ENCODE data around the gene PWWP2B.

DNA sequence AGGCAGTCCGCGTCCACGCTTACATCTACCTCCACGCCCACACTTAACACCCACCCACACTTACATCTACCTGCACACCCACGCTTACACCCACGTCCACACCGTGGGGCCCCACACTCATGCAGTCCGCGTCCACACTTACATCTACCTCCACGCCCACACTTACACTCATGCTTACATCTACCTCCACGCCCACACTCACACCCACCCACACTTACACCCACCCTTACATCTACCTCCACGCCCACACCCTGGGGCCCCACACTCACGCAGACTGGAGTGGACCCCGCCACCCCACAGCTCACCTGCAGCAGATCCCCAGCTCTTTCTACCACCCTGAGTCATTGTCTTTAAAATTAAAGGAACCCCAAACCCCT, 32.4 kb upstream of the PWWP2B start:
- TF ChIP-seq, protein P1, sequence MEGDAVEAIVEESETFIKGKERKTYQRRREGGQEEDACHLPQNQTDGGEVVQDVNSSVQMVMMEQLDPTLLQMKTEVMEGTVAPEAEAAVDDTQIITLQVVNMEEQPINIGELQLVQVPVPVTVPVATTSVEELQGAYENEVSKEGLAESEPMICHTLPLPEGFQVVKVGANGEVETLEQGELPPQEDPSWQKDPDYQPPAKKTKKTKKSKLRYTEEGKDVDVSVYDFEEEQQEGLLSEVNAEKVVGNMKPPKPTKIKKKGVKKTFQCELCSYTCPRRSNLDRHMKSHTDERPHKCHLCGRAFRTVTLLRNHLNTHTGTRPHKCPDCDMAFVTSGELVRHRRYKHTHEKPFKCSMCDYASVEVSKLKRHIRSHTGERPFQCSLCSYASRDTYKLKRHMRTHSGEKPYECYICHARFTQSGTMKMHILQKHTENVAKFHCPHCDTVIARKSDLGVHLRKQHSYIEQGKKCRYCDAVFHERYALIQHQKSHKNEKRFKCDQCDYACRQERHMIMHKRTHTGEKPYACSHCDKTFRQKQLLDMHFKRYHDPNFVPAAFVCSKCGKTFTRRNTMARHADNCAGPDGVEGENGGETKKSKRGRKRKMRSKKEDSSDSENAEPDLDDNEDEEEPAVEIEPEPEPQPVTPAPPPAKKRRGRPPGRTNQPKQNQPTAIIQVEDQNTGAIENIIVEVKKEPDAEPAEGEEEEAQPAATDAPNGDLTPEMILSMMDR (IDR thresholded peaks at IDR 0.05; ENCODE audit: low read depth, low read length, poor library complexity, severe bottlenecking): no peak
- no peak for TF ChIP-seq EZH2phosphoT487 (IDR thresholded peaks at IDR 0.05; ENCODE audit: borderline replicate concordance, low read length)
